NCI-H2107 (cell line): ENCODE measurements around the gene TMEM247.

ENCODE experiments used
- DNase-seq: peaks from one replicate; lab custom pipeline; 2025; lab: John Stamatoyannopoulos, UW

TMEM247 gene

DNA sequence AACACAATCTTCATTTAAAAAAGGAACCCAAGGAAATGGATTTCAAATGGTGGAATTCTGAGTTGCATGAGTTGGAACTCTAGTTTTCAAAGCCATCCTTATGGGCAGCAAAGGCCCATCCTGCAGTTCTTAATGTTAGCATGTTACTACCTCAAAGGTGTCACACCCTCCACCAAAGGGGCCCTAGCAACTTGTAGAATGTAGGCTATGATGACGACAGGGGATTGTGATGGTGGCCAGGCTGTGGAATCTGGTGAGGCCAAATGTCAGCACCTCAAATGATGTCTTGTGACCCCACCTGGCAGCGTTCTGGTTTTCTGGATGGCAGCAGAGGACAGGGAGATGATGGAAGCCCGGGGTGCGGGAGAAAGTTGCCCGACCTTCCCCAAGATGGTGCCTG lies at the start of gene TMEM247:
Gene TMEM247 (plus strand): TSS at position 301 of the 400 bp plus-strand sequence.
- DNase-seq, result no peak

DNA sequence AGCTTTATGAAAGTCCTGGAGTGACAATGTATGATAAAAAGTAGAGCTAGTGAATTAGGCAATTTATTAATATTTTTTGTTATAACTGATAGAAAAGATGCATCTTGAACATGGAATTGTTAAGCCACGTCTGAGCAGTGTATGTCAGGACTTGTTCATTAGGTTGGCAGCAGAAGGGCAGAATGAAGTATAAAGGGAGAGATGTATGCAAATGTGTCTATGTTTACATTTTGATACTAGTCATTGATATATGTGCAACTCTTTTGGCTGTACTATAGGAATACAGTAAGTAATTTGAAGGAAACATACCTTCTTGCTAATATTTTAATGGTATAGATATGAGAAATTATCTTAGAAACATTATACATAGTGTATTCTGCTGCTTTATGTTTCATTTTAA lies 49.0 kb upstream of the TMEM247 start:
- DNase-seq, result no peak

DNA sequence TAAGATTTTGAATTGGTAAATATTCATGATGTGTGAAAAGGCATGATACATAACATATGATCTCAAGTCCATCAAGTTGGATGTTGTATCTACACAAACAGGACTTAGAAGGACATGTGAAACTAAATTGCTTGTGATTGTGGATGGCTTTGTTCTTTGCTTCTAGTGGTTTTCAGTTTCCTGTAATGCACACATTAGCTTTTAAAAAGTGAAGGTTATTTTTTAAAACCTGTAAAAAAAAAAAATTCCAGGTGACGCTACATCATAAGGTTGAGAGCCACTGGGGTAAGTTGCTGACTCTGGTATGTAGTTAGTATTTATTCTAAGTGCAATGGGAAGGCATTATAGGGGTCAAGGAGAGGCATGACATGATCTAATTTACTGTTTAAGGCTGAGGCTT lies 48.4 kb upstream of the TMEM247 start:
- DNase-seq, result no peak

DNA sequence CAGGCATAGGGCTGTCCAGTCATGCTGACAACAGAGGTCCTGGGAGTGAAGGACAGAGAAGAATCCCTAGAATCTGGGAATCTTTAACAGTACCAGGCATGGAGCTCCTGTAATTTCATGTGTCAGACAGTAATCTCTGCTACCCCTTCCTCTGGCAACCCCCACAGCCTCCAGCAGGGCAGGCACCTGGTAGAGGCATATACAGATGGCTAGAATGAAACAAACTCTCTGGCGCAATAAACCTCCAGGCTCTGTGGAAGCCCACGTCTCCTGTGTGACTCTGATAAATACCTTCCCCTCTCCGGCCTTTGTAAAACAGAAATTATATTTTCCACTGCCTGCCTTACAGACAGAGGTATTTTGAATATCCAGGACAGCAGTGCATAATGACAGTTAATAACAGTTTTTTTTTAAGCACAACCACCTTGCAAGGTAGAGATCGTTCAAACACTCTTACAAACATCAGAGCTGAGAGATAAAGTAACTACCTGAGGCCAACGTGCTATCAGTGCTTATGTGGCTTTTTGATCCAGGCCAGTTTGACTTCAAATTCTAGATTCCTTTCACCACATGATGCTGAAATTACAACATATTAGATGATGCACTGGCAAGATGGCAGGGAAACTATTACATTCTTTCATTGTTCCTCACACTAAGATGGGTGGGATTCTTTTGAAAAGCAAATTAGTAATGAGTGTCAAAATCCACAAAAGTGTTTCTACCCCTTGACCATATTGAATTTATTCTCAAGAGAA lies 47.7 kb upstream of the TMEM247 start:
- no peak for DNase-seq

DNA sequence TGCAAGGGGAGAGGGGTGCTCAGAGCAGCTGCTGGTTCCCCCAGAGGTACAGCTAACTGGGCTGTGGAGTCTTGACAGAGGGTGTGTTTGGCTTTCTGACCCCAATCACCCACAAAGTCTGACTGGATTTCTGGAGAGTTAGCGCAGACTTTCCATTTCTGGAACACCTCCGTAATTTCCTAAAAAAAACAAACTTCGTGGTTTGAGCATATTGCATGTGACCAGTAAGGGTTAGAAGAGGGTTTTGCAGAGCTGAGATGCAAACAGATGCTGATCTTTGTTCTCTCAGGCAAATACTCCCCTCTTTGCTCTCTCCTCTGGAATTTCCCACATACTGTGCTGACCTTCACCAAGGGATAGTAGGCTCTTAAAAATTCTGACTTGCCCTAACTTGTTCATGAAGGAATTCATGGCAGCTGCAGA lies 44.5 kb upstream of the TMEM247 start:
- no peak for DNase-seq

DNA sequence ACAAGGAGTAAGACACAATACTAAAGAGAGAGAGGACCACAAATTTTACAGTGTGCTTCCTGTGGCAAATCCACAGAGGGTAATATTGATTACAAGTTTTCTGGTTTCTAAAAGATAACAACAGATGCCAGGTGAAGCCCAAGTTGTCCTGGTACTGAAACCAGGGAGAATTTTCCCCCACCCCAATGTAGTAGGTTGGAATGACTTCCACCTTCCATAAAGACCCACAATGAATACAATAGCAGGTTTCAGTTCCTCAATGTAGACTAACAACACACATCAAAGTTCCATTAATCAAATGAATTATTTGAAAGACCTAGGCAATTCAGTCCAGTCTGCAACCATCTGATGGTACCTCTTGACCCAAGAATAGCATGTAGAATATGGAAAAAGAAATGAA lies 44.0 kb upstream of the TMEM247 start:
- DNase-seq, result no peak

DNA sequence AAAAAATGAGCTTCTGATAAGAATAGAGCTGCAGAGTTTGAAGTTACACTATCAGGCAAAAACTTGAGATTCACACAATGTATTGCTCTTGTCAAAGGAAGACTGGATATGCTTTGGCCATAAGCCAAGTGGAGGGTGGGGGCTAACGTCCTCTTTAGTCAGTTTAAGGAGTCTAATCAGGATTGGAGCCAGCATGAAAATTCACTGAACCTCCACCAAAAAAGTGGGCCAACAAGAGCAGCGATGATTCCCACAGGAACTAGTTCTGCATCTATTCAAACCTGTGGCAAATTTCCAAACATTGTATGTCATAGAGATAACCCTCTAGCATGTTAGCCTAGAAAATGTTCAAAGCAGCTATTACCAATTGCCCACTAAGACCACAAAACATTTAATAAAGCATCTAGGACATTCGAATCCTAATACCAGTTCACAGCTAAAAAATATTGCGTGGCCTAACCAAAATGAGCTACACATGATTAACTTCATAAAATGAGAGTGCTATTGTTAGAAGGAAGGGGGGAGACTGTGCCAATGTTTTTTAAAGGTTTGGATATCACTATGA lies 43.5 kb upstream of the TMEM247 start:
- DNase-seq, result no peak

DNA sequence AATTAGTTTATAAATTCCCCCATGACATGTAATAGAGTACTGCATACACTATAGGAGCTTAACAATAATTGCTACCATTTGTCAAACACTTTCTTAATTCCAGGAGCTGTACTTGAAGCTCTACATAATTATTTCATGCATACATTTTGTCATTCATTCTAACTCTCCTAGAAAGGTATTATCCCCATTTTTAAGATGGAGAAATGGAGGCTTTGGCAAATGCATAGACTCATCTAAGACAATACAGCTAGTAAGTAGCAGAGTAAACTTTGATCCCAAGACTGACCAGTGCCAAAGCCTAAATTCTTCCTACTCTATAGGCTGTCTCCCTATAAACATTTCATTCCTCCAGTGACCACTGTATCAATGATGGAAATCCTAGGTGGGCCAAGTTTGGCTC lies 42.6 kb upstream of the TMEM247 start:
- no peak for DNase-seq

DNA sequence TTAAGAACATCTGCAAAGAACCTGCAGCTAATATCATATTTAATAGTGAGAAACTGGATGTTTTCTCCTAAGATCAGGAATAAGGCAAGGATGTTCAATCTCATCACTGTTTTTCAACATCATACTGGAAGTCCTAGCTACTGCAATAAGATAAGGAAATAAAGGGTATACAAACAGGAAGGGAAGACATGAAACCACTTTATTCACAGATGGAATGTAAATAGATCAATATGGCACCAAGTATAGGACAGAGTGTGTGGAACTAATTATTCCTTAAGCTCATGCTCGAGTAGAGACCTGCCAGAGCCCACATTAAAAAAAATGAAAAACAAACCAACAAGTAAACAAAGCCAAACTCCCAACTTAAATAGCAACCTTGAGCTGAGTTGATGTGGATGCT lies 41.3 kb upstream of the TMEM247 start:
- no peak for DNase-seq

DNA sequence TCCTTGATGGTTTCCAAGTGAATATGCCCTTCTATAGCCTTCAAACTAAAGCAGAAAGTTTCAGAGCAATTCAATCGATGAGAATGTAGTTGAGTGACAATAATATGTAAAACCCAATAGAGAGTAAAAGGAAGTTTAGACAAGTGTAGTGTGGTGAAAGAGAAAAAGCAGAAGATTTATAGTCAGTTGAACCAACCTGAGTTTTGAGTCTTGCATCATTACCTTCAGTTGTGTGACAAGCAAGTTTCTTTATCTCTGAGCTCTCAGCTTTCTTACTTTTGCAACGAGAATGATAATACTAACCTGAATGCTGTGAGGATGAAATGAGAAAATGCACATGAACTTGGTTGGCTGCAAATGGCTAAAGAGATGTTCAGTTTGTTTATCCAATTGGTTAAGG lies 40.6 kb upstream of the TMEM247 start:
- no peak for DNase-seq

DNA sequence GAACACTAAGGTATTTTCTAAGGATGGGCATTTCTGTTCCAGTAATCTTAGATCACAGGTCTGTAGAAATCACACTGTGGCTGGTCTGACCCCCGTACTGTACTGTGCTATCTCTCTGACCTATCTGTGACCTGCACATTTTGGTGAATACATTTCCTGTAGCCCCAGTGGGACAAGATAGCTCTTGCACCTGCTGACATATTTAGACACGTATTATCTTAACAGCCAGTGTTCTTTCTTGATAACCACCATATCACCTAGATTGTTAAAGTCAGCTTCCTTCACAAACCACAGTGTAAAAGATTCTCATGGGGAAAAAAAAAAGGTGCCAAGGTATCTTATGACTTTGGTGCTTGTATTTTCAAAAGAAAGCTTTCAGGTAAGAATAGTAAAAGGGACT lies 39.8 kb upstream of the TMEM247 start:
- DNase-seq, result no peak

DNA sequence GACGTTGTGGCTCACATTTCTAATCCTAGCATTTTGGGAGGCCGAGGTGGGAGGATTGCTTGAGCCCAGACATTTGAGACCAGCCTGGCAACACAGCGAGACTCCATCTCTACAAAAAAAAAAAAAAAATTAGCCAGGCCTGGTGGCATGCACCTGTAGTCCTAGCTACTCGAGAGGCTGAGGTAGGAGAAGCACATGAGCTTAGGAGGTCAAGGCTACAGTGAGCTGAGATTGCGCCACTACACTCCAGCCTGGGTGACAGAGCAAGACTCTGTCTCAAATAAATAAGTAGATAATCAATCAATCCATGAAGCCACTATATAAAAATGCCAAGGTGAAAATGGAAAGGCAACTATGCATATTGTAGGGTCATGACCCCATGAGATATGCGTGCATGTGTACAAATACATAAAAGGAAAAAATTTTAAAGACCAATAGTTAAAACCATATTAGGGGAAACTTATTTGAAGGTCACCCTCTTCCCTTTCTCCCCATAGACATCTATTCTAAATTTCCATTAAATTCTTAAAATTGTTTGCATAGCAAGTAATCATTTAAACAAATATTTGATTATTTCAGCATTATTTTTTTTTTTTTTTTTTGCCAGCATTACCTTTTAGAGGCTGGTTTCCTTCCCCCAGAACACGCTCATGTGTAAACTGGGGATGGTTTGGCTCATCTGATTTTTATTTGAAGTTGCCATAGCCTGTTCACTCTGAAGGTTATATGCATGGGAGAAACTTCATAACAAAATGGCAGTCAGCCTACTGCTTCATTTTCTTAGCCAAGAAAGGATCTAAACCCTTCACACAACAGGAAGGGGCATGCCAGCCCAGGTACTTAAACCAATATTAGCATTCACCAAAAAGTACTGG lies 37.3 kb upstream of the TMEM247 start:
- no peak for DNase-seq

DNA sequence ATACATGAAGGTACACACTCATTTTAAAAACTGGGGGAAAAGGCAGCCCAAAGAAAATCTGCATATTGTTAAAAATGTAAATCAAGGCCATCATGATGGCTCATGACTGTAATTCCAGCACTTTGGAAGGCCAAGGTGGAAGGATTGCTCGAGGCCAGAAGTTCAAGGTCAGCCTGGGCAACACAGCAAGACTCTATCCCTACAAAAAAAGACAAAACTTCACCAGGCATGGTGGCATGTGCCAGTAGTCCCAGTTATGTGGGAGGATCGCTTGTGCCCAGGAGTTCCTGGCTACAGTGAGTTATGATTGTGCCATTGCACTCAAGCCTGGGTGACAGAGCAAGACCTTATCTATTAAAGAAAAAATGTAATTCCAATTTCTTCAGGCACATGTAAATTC lies 34.6 kb upstream of the TMEM247 start:
- DNase-seq, result no peak

DNA sequence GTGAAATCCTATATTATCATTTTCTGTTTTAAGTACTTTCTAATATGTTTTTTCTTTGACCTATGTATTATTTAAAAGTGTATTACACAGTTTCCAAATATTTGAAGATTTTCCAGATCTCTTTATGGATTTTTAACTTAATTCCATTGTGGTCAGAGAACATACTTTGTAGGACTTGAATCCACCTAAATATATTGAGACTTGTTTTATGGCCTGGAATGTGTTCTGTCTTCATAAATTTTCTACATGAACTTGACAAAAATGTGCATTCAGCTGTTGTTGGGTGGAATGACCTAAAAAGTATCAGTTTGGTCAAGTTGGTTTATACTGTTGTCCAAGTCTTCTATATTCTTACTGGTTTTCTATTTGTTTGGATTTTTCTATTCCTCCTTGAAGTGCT lies 33.8 kb upstream of the TMEM247 start:
- no peak for DNase-seq

DNA sequence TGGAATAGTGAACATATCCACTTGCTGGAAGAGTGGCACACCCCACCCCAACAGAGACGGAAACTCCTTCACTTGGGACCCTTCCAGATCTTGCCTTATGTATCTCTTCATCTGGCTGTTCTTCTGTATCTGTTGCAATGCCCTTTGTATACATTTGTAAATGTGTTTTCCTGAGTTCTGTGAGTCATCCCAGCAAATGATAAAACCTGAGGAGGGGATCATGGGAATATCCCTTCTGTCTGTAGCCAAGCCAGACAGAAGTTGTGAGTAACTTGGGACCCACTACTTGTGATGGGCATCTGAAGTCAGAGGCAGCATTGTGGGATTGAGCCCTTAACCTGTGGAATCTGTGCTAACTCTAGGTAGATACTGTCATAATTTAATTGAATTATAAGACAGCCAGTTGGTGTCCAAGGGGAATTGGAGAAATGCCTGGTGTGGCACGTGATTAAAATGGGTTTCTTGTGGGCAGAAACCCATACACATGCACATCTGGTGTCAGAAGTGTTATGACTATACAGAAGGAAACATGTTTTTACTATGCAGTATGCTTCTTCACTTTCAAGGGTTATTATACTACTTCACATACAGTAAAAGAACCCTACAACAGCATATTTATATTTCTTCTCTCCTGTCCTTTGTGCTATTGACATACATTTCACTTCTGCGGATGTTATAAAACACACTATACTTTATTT lies 32.3 kb upstream of the TMEM247 start:
- no peak for DNase-seq

DNA sequence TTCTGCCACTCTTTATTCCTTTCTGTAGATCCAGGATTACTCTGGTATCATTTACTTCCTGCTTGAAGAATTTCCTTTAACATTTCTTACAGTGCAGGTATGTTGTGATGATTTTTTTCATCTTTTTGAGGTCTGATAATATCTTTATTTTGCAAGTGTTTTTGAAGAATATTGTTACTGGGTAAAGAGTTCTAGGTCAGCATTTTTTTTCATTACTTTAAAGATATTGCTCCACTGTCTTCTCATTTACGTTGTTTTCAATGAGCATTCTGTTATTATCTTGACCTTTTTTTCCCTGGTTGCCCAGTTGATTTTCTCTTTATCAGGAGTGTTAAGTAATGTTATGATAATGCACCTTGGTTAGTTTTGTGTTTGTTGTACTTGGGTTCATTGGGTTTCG lies 31.7 kb upstream of the TMEM247 start:
- DNase-seq, result no peak

DNA sequence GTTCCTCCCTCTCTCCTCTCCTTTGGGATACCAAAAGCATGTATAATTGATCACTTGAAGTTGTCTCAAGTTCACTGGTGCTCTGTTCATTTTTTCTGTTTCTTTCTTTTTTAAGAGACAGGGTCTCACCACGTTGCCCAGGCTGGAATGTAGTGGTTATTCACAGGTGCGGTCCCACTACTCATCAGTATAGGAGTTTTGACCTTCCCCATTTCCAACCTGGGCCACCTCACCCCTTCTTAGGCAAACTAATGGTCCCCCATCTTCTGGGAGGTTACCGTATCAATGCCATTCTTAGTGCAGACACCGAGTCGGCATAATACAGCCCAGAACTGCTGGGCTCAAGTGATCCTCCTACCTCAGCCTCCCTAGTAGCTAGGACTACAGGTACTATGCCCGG lies 31.3 kb upstream of the TMEM247 start:
- no peak for DNase-seq

DNA sequence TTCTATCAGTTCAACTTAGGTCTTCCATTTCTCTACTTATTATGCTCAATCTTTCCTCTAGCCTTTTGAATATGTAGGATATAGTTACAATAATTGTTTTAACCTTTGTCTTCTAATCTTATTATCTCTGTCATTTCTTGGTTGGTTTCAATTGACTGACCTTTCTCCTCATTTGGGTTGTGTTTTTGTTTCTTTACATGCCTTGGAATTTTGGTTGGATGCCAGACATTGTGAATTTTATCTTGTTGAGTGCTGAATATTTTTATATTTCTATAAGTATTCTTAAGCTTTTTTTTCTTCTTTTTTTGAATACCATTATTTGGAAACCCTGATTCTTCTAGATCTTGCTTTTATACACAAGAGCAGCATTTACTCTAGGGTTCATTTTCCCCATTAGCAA lies 30.7 kb upstream of the TMEM247 start:
- no peak for DNase-seq

DNA sequence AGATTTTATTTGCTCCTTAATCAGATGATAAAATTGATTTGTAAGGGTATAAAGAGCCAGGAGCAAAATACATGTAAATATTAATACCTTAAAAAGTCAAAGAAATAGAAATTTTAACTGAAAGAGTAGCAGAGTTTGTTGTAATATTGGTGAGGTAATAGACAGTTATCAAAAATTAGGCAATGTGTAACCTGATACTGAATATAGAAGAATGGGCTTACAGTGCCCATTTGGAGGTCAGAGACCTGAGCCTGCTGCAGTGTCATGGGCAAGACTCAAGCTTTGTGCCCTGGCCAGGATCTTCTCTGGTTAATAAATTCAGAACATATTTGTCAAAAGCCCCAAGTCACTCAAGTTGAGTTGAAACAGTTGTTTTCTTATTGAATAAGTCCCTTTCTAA lies 29.7 kb upstream of the TMEM247 start:
- DNase-seq, result no peak

DNA sequence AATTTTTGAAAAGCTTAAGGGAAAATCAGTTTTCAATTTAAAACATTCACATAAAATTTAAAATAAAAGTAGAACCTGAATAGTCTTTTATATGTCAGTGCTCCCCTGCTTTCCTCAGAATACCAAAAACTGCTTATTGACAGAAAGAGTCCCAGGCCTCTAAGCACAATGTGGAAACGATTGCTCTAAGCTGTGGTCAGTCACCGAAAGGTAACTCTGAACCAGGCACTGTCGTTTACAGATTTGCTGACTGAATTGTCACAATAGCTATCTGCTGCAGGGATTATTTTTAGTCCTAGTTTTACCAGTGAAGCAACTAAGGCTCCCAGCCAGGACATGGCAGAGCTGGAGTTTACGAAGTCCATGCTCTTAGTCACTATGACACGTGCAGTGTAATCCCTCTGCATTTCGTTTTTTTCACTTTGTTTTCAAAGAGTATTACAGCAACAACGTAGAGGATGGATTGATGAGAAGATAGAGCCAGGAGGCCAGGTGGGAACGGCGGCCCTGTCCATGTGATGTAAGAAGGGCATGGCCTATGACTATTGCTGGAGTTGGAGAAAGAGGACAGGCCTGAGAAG lies 28.1 kb upstream of the TMEM247 start:
- no peak for DNase-seq

DNA sequence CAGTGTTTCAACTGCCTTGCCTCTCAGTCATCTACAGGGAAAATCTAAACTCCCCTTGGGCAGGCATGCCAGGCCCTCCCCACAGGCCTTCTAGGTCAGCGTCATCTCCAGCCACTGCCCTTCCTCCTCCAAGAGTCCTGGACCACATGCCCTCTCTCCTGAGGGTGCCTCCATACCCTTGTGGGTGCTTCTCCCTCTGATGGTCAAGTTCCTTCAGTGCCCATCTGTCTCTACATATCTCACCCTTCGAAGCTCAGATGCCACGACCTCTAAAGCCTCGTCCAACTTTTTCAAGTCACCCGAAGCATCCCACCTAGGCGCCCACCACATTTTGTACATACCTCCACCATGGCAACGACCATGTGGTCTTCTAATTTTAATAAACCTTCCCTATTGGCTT lies 22.6 kb upstream of the TMEM247 start:
- no peak for DNase-seq
